Measurements from ENCODE around the gene SHANK1.

The SHANK1 gene

DNA sequence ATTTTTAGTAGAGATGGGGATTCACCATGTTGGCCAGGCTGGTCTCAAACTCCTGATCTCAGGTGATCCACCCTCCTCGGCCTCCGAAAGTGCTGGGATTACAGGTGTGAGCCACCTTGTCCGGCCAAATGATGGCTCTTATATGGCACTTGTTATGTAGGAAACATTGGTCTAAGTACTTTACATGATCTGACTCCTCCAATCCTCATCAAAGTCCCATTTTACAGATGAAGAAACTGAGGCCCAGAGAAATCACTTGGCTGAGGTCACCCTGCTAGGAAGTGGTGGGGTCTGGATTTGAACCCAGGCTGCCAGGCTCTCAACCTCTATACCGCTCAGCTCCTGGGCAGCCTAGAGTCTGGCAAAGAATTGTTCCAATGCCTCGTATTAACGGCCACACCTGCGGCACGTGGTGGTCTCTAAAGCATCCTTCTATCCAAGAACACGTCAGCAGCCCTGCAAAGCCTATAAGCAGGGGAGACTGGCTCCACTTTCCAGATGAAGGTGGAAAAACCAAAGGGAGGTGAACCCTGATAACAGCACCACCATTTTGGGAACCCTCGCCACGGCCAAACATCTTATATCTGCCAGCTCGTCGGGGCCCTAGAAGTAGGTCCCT lies 18.1 kb downstream of the SHANK1 start:
- TF ChIP-seq, protein P1, sequence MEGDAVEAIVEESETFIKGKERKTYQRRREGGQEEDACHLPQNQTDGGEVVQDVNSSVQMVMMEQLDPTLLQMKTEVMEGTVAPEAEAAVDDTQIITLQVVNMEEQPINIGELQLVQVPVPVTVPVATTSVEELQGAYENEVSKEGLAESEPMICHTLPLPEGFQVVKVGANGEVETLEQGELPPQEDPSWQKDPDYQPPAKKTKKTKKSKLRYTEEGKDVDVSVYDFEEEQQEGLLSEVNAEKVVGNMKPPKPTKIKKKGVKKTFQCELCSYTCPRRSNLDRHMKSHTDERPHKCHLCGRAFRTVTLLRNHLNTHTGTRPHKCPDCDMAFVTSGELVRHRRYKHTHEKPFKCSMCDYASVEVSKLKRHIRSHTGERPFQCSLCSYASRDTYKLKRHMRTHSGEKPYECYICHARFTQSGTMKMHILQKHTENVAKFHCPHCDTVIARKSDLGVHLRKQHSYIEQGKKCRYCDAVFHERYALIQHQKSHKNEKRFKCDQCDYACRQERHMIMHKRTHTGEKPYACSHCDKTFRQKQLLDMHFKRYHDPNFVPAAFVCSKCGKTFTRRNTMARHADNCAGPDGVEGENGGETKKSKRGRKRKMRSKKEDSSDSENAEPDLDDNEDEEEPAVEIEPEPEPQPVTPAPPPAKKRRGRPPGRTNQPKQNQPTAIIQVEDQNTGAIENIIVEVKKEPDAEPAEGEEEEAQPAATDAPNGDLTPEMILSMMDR (conservative IDR thresholded peaks at IDR 0.05; ENCODE audit: low read depth) = no peak
- ChIA-PET POLR2A (ENCODE audit: low non-redundant PET) (no interaction called here), CTCF (no interaction called here)
- DNase-seq (ENCODE audit: low spot score) = no peak
- H3K27ac ChIP-seq = no peak overlapping the region

DNA sequence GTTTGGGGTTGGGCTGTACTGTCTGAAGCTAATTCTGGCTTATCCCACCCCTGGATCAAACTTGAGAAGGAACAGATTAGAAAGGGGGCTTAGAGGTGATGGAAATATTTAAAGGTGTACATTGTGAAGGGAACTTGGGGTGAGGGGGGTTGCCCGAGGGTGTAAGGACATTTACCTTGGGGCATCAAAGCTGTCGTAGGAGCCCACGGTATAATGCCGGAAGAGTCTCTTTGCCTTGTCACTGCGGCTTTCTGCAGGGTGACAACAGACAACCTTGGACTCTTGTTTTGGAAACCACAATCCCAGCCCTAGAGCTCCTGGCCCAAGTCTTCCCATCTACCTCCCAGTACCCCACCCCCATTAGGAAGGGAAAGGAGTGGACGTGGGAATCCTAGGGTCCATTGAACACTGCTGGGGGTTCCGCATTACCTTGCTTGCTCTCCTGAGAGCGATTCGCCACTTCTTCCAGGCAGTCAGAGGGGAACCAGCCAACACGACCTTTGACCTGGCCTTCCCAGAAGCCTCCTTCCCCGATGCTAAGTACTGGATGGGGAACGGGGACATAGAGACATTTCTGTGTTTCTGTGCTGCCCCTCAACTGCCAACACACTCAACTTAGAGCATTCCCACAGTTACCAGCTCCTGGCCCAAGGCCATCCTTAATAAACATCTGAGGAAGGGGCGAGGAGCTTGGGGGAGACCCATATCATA lies 22.0 kb downstream of the SHANK1 start:
- CTCF ChIA-PET = interaction anchor here (1.4 kb wide), 1 partner anchor 12 kb away, joined by 4 read pairs; no protein-coding TSS in a partner anchor
- POLR2A ChIA-PET (ENCODE audit: low non-redundant PET) = no interaction called here
- TF ChIP-seq, protein P1 (conservative IDR thresholded peaks at IDR 0.05; ENCODE audit: low read depth) = no peak
- DNase-seq (ENCODE audit: low spot score) = no peak
- no peak overlapping the region for H3K27ac ChIP-seq

DNA sequence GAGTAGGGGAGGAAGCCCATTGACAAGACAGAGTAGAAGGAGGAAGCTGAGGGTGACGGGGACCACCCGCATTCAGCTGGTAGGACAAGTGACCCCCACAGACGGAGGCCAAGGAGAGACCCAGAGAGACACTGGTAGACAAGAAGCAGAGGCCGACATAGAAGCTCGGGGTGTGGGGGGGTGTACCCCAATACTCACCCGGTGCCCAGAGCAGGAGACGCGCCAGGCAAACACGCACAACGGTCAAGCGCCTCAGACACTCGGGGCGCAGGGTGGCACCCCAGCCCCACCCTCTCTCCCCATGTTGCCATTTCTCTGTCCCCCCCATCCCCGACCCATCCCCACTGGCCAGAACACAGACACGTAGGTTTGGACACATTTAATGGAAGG lies 23.5 kb downstream of the SHANK1 start:
- TF ChIP-seq, protein P1 (conservative IDR thresholded peaks at IDR 0.05; ENCODE audit: low read depth) = no peak
- no peak for DNase-seq (ENCODE audit: low spot score)
- CTCF ChIA-PET = interaction anchor here (0.7 kb wide), 1 partner anchor 99 kb away, joined by 3 read pairs; no protein-coding TSS in a partner anchor
- no peak overlapping the region for H3K27ac ChIP-seq
- POLR2A ChIA-PET (ENCODE audit: low non-redundant PET) = no interaction called here

DNA sequence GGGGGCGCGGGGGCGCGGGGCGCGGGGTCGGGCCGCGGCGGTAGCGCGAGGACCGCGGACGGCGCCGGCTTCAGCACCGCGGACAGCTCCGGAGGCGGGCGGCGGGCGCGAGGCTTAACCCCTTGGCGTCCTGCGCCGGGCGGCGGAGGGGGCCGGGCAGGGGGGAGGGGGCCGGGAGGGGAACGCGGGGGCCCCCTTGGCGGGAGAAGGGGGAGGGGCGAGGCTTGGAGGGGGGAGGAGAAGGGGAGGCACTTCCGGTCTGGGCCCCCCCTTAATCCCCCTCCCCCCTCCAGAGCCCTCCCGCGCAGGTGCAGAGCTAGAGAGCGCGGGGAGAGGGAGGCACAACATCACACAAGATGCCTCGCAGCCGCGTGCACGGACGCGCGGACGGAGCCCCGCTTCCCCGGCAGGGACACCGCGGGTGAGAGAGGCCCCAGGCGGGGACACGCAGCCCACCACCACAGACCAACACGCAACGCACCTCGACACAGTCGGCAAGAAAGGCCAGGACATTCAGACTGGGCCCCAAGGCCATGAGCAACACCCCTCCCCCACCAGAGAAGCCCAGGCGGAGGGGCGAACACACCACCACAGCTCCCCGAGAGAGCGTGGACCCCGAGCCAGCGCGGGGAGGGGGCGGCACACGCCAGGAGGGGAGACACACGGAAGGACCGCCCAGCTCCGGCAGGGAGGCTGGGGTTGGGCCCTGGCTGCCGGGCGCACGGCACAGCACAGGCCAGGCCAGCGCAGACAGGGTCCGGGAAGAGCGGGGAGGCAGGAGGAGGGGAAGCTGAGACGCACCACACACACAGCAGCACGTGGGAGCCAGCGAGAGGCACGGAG lies 24.1 kb downstream of the SHANK1 start:
- no peak overlapping the region for H3K27ac ChIP-seq
- CTCF ChIA-PET = interaction anchor here (0.7 kb wide), 1 partner anchor 100 kb away, joined by 3 read pairs; no protein-coding TSS in a partner anchor
- TF ChIP-seq, protein P1 (conservative IDR thresholded peaks at IDR 0.05; ENCODE audit: low read depth) = no peak
- POLR2A ChIA-PET (ENCODE audit: low non-redundant PET) = no interaction called here
- peak; percentile 28 for DNase-seq (ENCODE audit: low spot score)

DNA sequence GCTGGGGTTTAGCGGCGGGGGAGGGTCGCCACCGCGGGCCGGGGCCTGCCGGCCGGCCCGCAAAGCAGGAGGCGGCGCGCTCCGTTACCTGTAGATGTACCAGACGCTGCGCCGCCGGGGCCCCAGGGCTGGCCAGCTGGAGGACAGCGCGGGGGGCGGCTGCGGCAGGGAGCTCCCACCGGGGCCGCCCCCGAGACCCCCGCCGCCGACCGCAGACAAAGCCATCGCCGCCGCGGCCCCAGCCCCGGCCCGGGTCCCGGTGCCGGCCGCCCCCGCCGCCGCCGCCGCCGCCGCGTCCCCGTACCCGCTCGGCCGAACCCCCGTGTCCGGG lies 24.8 kb downstream of the SHANK1 start:
- DNase-seq (ENCODE audit: low spot score) = no peak
- CTCF ChIA-PET = no interaction called here
- POLR2A ChIA-PET (ENCODE audit: low non-redundant PET) = no interaction called here
- TF ChIP-seq, protein P1 (conservative IDR thresholded peaks at IDR 0.05; ENCODE audit: low read depth) = no peak
- H3K27ac ChIP-seq = no peak overlapping the region

Measured in RWPE1 (cell line).